Cerebellar nuclear complex (tissue), 1 donor: ENCODE results near the gene PTGER2.

Experiments
- DNase-seq, 2 experiments: peaks; one replicate each; lab custom pipeline; 2025; lab: John Stamatoyannopoulos, UW

Gene PTGER2

DNA sequence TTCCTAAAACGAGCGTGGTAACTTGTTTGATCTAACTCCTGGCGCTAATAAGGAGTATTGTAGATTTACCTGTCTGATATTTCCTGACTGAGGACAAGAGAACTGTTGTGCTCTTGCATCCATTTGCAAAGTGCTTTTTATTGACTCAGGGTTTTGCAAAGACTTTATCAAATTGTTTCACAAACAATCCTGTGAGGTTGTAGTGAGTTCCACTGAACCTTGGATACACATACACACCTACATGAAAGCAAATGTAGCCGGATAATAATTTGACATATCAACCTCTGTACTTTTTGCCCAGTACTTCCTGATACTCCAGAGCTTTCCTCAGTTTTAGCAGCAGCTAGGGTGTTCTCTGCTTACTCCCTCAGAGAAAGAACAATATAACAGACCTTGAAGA, 6.7 kb upstream of the PTGER2 start:
- DNase-seq = no peak

- DNase-seq = no peak
These were observed 6.2 kb upstream of the PTGER2 start for GRCh38 chr14:52307905-52308304.

DNA sequence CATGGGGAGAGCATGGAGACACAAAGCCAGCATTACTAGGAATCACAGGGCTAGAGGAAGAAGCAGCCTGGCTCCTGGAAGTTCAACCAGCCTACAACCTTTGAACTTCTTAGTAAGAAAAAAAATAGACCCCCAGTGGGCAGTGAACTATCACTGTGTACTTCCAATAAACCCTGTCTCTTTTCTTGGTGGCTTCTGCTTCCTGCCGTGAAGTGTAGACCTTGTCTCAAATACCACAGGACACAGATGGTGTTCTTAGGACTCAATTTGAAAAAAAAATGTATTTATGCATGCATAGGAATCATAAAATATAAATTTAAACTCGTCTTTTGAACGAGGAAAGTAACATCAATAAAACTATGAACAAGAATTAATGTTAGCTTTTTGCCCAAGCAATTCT, 3.6 kb upstream of the PTGER2 start:
- DNase-seq = no peak

DNA sequence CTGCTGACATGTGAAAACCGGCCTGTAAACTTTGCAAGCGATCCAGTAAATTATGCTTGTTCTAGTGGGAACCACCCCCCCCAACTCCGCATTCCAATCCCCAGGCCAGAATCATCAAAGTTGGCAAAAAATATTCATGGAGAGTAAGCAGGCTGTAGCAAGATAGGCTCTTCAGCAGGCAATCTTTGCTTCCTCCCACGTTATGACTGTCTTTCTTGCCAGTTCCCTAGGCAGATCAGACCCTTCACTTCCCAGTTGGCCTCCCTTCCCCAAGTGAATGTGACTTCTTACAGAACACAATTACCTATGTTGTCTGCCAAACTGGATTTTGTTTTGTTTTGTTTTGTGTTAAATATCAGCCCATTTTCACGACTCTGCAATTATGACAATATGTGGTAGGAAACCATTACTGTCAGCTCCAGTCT, 1.2 kb upstream of the PTGER2 start:
- no peak for DNase-seq

GRCh38 chr14:52313462-52313861, 650 bp upstream of the PTGER2 start:
- DNase-seq = no peak

- no peak for DNase-seq
These were observed 663 bp downstream of the PTGER2 start for GRCh38 chr14:52314595-52315354.

GRCh38 chr14:52315355-52315718, 1.2 kb downstream of the PTGER2 start:
- no peak for DNase-seq

DNA sequence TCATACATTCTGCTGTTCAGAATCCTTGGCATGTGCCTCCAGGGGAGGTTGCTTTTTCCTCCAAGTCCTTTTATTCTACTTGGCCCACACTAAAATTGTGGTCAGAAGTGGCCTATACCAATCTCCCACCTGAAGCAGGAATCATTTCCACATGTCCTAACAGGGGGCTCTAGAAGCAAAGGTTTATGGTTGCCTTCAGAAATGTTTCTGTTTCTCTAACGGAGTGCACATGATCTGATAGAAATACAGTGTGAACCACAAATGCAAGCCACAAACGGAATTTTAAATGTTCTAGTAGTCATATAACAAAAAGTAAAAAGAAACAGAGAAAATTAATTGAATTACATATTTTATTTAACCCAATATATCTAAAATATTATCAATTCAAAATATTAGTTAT, 4.0 kb downstream of the PTGER2 start:
- no peak for DNase-seq

GRCh38 chr14:52318826-52319645, 4.9 kb downstream of the PTGER2 start:
- DNase-seq = no peak

GRCh38 chr14:52319919-52320318, 5.8 kb downstream of the PTGER2 start:
- DNase-seq = no peak

DNA sequence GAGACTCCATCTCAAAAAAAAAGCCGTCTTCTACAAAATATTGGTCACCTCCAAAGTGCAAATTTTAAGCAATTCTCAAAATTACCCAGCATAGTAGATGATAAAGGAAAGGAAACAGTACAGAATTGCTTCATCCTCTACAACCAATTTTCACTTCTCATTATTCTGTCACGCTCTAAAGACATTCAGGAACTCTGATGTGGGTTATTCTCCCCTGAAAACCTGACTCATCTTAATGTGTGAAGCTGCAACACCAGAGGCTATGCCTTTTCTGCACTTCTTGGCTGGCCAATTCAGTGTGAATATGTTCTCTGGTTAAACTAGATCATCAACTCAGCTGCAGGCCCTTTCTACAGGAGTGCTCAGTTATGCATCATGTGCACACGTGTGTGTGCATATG, 11.0 kb downstream of the PTGER2 start:
- DNase-seq = no peak

DNA sequence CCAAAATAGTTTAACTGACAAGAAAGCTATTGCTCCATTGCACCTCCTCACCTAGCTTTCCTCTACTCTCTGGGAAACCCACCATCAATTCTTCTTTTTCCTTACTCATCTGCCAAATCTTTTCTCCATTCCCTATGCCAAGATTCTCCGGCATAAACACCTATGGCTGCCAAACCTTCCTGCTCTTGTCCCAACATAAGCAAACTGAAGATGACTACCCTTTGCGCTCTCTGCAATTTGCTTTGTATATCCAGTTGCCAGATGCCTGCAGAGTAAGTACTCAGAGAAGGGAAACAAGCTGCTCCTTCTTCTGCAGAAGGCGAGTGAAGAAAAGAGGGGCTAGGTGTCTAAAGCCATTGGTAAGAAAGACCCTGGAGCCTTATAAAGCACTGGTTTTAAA, 11.5 kb downstream of the PTGER2 start:
- DNase-seq = no peak

- no peak for DNase-seq
These were observed 13.5 kb downstream of the PTGER2 start for GRCh38 chr14:52327374-52328226.

DNA sequence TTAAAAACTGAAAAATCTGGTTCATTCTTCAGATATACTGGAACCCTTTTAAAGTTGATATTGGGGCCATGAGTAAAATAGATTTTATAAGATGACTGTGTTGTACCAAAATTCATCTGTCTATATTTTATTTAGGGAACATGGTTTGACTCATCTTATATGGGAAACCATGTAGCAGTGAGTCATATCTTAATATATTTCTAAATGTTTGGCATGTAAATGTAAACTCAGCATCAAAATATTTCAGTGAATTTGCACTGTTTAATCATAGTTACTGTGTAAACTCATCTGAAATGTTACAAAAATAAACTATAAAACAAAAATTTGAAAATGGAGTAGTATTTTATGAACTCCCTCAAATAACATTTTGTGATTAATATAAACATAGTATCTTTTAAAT, 14.2 kb downstream of the PTGER2 start:
- no peak for DNase-seq

DNA sequence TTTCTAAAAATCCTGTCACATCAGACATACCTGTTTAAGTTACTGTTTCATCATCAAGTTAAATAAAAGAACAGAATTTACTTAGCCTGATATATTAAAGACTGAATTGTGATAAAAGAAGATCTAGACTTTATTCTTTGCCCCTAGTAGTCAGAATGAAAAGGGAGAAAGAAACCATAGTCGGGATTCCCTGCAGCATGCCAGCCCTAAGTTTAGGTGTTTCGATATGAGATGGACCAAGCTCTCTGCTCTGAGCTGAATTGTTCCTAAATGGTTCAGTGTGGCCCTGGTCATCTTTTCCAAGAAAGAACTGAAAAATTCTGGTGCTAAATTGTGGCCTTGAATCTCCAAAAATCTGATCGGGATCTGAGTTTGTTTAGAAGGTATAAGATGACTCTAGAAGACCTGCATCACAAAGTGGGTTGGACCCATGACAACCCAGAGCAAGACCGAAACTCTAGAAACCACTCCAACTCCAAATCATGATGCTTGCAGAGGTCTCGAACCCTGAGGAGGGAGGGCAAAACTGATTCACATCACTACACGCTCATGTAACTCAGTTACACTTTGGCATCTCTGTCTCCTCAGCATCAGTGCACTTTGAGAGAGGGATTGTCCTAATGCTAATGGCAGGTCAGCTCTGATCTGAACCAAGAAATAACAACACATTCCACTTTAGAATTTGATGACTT, 15.7 kb downstream of the PTGER2 start:
- no peak for DNase-seq

DNA sequence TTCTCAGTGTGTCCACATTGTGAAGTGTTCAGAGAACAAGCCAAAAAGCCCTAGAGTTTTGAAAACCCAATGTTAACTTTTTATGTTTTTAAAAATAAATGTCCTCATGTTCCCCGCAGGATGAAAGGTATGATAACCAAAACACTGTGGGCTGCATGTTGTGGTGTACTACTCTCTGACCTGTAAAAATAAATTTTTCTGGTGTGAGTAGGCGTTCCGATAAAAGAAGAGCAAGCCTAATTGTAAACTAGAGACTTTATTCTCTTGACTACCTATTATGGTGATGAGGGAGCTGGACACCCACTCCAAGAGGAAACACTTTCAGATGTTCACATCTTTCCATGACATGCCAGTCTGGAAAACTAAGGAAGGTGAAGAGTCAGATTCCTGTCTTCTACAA, 18.2 kb downstream of the PTGER2 start:
- no peak for DNase-seq

GRCh38 chr14:52333108-52333507, 19.0 kb downstream of the PTGER2 start:
- no peak for DNase-seq

DNA sequence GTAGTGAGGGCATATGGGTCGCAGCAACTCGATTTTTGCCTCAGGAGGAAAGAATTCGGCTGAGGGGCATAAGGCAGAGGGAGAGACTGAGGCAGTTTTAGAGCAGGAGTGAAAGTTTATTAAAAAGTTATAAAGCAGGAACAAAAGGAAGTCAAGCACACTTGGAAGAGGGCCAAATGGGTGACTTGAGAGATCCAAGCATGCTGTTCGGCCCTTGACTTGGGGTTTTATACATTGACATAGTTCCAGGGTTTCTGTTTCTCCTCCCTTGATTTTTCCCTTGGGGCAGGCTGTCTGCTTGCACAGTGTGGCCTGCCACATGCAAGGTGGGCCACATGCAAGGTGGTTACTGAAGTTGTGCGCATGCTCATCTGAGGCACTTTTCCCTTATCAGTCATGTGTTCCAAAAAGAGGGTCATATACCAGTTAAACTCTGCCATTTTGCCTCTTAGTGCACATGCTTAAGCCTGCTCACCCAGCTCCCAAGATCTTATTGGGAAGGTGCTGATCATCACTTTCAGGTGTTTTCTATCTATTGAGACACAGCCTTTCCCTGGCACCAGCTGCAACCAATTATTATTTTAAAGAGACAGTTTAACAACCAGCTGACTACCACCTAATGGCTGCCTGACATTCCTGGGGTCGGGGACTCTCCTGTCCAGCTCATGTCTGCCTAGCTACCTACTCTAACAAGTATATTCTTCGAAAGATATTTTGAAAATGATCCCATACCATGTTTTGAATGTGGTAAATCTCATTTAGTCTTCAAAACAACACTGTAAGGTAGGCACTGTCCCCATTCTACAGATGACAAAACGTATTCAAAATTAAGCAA, 19.9 kb downstream of the PTGER2 start:
- no peak for DNase-seq

DNA sequence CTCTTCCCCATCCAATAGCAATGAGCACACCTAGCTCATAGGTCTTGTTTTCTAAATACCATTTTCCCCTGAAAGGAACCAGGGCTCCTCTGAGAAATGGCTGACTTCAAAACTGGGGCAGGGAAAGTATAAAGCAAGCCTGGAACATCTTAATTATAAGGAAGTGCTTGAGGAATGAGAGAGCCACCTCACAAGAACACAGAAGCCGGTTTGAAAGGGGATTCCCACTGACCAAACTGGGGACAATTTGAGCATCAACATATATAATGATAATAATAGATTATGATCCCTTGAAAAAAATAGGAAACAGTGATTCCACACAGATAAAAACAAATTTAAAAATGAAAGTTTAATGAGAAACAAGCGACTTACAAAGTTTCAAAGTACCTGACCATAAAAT, 22.1 kb downstream of the PTGER2 start:
- no peak for DNase-seq

DNA sequence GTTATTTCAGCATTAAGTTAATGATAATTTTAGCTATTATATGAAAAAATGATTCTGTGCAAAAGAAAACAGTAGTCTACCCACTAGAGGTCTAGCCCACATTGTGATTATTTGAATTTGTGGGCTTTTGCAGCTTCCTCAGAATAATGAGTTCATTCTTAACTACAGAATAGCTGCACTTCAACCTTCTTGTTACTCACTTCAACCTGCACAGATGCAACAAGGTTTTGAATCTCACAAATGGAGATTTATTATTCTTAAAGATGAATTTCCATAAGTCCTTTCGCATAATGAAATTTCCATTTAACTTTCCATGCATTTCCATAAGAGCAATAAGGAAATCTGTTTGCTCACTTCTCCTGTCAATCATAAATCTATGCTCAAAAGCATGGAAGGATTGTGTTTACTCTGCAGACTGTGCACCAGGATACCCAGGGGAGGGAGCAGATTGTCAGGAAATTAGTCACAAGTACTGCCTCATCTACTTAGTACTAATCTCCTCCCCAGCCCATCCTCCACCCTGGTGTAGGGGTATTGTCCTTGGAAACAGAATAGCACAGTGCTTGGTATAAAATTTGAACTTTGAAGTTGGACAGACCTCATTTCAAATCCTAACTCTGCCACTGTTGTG, 24.1 kb downstream of the PTGER2 start:
- DNase-seq = no peak

DNA sequence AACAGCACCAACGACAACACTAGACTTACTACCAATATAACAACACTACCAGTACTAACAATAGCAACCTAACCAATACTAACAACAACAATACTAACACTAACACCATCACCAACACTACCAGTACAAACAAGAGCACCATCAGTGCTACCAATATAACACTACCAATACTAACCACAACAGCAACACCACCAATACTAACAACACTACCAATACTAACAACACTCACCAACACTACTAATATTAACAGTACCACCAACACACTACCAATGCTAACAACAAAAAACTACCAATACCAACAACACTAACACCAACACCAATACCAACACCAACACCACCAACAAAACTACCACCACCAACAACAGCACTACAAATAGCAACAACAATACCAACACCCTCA, 25.1 kb downstream of the PTGER2 start:
- no peak for DNase-seq
